Ishikawa (cell line): ENCODE data around the gene PKN1.
A peak's percentile ranks its signal among the peaks of the same experiment; 100 is the strongest.

ENCODE experiments used
- CEBPB ChIP-seq: IDR thresholded peaks from 2 replicates; pipeline ENCODE4 v1.6.1; 2012
- CREB1 ChIP-seq: IDR thresholded peaks from 2 replicates; pipeline ENCODE4 v1.6.1; 2012; ENCODE audit warnings: low read depth
- TAF1 ChIP-seq: IDR thresholded peaks from 2 replicates; pipeline ENCODE4 v1.6.1; 2012; ENCODE audit warnings: low read depth, mild to moderate bottlenecking
- TEAD4 ChIP-seq: IDR thresholded peaks from 2 replicates; pipeline ENCODE4 v1.6.1; 2012
- TF ChIP-seq, protein P1 (sequence below): IDR thresholded peaks from 2 replicates; pipeline ENCODE4 v1.6.1; 2012; ENCODE audit warnings: low read depth, mild to moderate bottlenecking

DNA sequence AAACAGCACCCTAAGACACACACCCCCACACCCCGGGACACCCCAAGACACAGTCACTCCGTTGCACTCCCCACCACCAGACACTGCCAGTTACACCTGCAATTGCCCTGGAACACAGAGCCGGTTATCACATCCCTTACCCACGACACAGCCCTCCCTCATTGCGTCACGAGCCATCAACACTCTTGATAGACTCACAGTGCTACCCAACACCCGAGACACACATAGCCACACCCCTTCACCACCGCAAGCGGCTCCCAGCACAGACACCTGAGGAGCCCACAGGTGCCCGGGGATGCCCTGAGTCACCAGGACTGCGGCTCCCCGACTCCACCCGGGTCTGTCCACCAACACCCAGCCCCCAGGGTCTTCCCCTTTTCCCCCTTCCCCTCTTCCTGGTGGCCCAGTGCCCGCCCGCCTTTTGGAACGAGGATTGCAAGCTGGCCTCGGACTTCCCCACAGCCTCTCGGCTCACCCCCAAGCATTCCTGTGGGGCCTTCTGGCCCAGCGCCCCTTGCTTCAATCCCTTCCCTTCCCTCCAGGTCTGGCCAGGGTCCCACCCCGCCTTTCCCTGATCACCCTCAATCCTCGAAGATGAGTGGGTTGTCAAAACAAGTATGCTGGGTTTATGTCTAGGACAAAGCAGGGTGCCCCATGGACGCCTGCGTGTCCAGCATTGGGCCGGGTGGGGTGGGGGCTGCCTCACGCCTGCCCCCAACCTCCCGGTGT lies 43.7 kb downstream of the PKN1 start:
- TF ChIP-seq CREB1 (no peak), TAF1 (no peak), TEAD4 (no peak), CEBPB (peak; percentile 58; the same call in 1 of the 2 replicates)
- TF ChIP-seq, protein P1, sequence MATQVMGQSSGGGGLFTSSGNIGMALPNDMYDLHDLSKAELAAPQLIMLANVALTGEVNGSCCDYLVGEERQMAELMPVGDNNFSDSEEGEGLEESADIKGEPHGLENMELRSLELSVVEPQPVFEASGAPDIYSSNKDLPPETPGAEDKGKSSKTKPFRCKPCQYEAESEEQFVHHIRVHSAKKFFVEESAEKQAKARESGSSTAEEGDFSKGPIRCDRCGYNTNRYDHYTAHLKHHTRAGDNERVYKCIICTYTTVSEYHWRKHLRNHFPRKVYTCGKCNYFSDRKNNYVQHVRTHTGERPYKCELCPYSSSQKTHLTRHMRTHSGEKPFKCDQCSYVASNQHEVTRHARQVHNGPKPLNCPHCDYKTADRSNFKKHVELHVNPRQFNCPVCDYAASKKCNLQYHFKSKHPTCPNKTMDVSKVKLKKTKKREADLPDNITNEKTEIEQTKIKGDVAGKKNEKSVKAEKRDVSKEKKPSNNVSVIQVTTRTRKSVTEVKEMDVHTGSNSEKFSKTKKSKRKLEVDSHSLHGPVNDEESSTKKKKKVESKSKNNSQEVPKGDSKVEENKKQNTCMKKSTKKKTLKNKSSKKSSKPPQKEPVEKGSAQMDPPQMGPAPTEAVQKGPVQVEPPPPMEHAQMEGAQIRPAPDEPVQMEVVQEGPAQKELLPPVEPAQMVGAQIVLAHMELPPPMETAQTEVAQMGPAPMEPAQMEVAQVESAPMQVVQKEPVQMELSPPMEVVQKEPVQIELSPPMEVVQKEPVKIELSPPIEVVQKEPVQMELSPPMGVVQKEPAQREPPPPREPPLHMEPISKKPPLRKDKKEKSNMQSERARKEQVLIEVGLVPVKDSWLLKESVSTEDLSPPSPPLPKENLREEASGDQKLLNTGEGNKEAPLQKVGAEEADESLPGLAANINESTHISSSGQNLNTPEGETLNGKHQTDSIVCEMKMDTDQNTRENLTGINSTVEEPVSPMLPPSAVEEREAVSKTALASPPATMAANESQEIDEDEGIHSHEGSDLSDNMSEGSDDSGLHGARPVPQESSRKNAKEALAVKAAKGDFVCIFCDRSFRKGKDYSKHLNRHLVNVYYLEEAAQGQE: no peak
